GM12878 (cell line): Measurements from ENCODE around the gene GMPPA. TPM values are rescaled to one million over a fixed set of nuclear protein-coding genes. Genes with fewer than 3 reads are reported as not detected.

Experiments used
- ATAC-seq: fragments of 200-7000 bp; cut with Tn5 transposase; 3 replicates; pipeline ENCODE4 v1.9.1; 2020; ENCODE audit warnings: mild to moderate bottlenecking, moderate library complexity
- BruUV-seq: library from RNA; stranded (reverse); fragments of 400-500 nt; replicated peaks from 2 replicates; lab custom pipeline; 2021; lab: Mats Ljungman, UMichigan
- CTCF ChIA-PET: fragments of 300-600 bp; sonication (Branson Sonifier 250); formaldehyde crosslinking; extraction: SDS; loops from one replicate; lab custom pipeline; 2021; ENCODE audit warnings: inconsistent platforms; lab: Yijun Ruan, JAX
- POLR2A ChIA-PET: fragments of 350-600 bp; formaldehyde crosslinking; extraction: SDS; loops from one replicate; lab custom pipeline; 2021; ENCODE audit warnings: inconsistent platforms; lab: Charles Lee
- RAD21 ChIA-PET: fragments of 300-600 bp; sonication (Branson Sonifier 250); formaldehyde crosslinking; loops from one replicate; lab custom pipeline; 2023; ENCODE audit warnings: antibody characterized with exemption; ENCODE audit not compliant: unreplicated experiment; lab: Charles Lee
- SMC1A ChIA-PET: fragments of 300-600 bp; sonication (Branson Sonifier 250); formaldehyde crosslinking; loops from one replicate; lab custom pipeline; 2023; ENCODE audit not compliant: unreplicated experiment, uncharacterized antibody; lab: Charles Lee
- DNase-seq: peaks from one replicate; pipeline ENCODE4 v3.0.0-alpha.2; 2011; ENCODE audit warnings: low read depth, low spot score
- FAIRE-seq: peaks from 3 replicates; lab custom pipeline; 2011; peaks lifted over from hg19 to GRCh38; lab: Jason Lieb, UNC
- H2AFZ ChIP-seq: 2 replicates; pipeline ENCODE4 v1.6.0; 2011; ENCODE audit warnings: low read depth, low read length, control low read depth; ENCODE audit not compliant: control insufficient read depth
- H3K27ac ChIP-seq: 2 replicates; pipeline ENCODE4 v1.5.1; 2011; ENCODE audit warnings: control low read depth; ENCODE audit not compliant: control insufficient read depth, insufficient read depth
- H3K27me3 ChIP-seq, 2 experiments: replicated peaks in 1 of 2; 2 replicates each; pipeline versions ENCODE4 v1.6.0 to v1.6.1; 2011; ENCODE audit warnings: low read length in 1 of 2; ENCODE audit not compliant: control insufficient read depth in 2 of 2, insufficient read depth in 2 of 2
- H3K36me3 ChIP-seq, 2 experiments: 2 replicates each; pipeline ENCODE4 v1.5.1; 2011; ENCODE audit warnings: low read length in 1 of 2; ENCODE audit not compliant: control insufficient read depth in 2 of 2, insufficient read depth in 2 of 2
- H3K4me1 ChIP-seq: 2 replicates; pipeline ENCODE4 v1.6.1; 2011; ENCODE audit warnings: mild to moderate bottlenecking, low read length, moderate library complexity, mixed read lengths; ENCODE audit not compliant: control insufficient read depth, insufficient read depth
- H3K4me2 ChIP-seq: 2 replicates; pipeline ENCODE4 v1.6.0; 2011; ENCODE audit warnings: control low read depth; ENCODE audit not compliant: control insufficient read depth, insufficient read depth
- H3K4me3 ChIP-seq: fragments of 200-600 bp; sonication (generic); 2 replicates; pipeline ENCODE4 v1.5.1; 2016
- H3K79me2 ChIP-seq: 2 replicates; pipeline ENCODE4 v1.6.0; 2011; ENCODE audit warnings: low read length; ENCODE audit not compliant: control insufficient read depth, insufficient read depth
- H3K9ac ChIP-seq: 2 replicates; pipeline ENCODE4 v1.8.0; 2011; ENCODE audit warnings: low read length, control low read depth, mixed read lengths; ENCODE audit not compliant: control insufficient read depth, insufficient read depth
- H3K9me3 ChIP-seq: replicated peaks from 3 replicates; pipeline ENCODE4 v1.5.1; 2011; ENCODE audit warnings: mild to moderate bottlenecking, low read length; ENCODE audit not compliant: control insufficient read depth, insufficient read depth
- H4K20me1 ChIP-seq: 2 replicates; pipeline ENCODE4 v1.6.0; 2011; ENCODE audit not compliant: control insufficient read depth, insufficient read depth
- CEBPZ ChIP-seq: fragments of 150-350 bp; IDR thresholded peaks from 2 replicates; pipeline ENCODE4 v1.6.1; 2016; ENCODE audit warnings: low read depth, low read length
- FOXK2 ChIP-seq: fragments of 450-650 bp; IDR thresholded peaks from 2 replicates; pipeline ENCODE4 v1.6.1; 2017; ENCODE audit warnings: mild to moderate bottlenecking, moderate library complexity
- GATAD2B ChIP-seq: fragments of 450-650 bp; conservative IDR thresholded peaks from 2 replicates; pipeline ENCODE4 v1.6.1; 2017; ENCODE audit warnings: low read depth, mild to moderate bottlenecking, moderate library complexity
- IKZF1 ChIP-seq: fragments of 450-650 bp; conservative IDR thresholded peaks from 2 replicates; pipeline ENCODE4 v1.6.1; 2017; ENCODE audit warnings: antibody characterized with exemption, mild to moderate bottlenecking
- MEF2A ChIP-seq: IDR thresholded peaks from 2 replicates; pipeline ENCODE4 v1.6.1; 2011; ENCODE audit warnings: low read depth, mild to moderate bottlenecking, low read length, moderate library complexity; ENCODE audit not compliant: insufficient read depth
- SUZ12 ChIP-seq: fragments of 200-600 bp; sonication (generic); IDR thresholded peaks from one replicate; pipeline ENCODE4 v1.6.1; 2018; ENCODE audit warnings: antibody characterized with exemption, mild to moderate bottlenecking; ENCODE audit not compliant: unreplicated experiment
- WGBS: methylation state at CpG from one replicate; pipeline ENCODE4 v1.1.6; 2016; ENCODE audit warnings: low lambda C conversion rate; ENCODE audit not compliant: insufficient replicate concordance, insufficient coverage; ENCODE audit errors: missing lambda C conversion rate; 5-methylcytosine and 5-hydroxymethylcytosine counted together
- in situ Hi-C: fragments of 300-500 bp; cut with MboI; formaldehyde crosslinking; loops from 9 replicates; pipeline ENCODE4 v1.14.3; 2018; ENCODE audit warnings: mixed read lengths
- intact Hi-C: fragments of 100-400 bp; cut with micrococcal nuclease; formaldehyde crosslinking; loops from one replicate; pipeline ENCODE4 v1.14.2; 2022; ENCODE audit not compliant: unreplicated experiment
- polyA plus RNA-seq, 11 experiments: library from polyadenylated mRNA; depleted of rRNA in 4 of 11; unstranded in 6 of 11; stranded (reverse) in 5 of 11; fragments of >200 nt; fragmentation: Nextera tagmentation in 4 of 11; fragmentation: Illumina TruSeq in 1 of 11; extraction: Ambion mirVana in 4 of 11; extraction: Trizol in 1 of 11; gene quantifications; 1 replicate in 1 of 11; 2 replicates in 10 of 11; pipeline versions ENCODE4 v1.2.1 to v1.2.3, GENCODE V29; 2011 to 2016; ENCODE audit warnings: inconsistent platforms in 2 of 11, missing spikeins in 2 of 11, low read depth in 1 of 11
- total RNA-seq, 4 experiments: library from RNA; depleted of rRNA in 3 of 4; stranded (reverse); fragments of >200 nt in 3 of 4; fragmentation: Illumina TruSeq in 1 of 4; extraction: Trizol in 1 of 4; gene quantifications; 2 replicates each; pipeline versions ENCODE4 v1.2.1 to v1.2.3, GENCODE V29; 2013 to 2021

The GMPPA gene
- total and polyA plus RNA-seq, 10 of the 15 experiments (the other 5 are each of a cell fraction or from before 2014, with no cell fraction given), result 1.9 to 83.2 (median 45.0) TPM

GRCh38 chr2:219496247-219496824 is 2.4 kb upstream of the GMPPA start:
- RAD21 ChIA-PET, result interaction anchor here (0.6 to 3.6 kb wide), 8 partner anchors 22 to 189 kb away, joined by 3 to 42 read pairs (median 6); no protein-coding TSS in a partner anchor
- intact Hi-C loops, result no loop called here
- DNase-seq, result no peak
- WGBS, result 36% methylated on average over 20 of the region's 20 CpGs
- SMC1A ChIA-PET, result interaction anchor here (0.8 to 3.0 kb wide), 4 partner anchors 12 to 146 kb away, joined by 3 to 41 read pairs (median 4); no protein-coding TSS in a partner anchor
- TF ChIP-seq MEF2A (no peak), IKZF1 (no peak), GATAD2B (no peak), CEBPZ (no peak), SUZ12 (peak; percentile 33), FOXK2 (no peak)
- no TSS peak for BruUV-seq
- Histone ChIP-seq H3K36me3 (no peaks in the 10 kb centered on the region), H3K79me2 (peaks cover 11% of the 10 kb centered on the region), H3K27me3 (peaks cover 11 to 15% of the 10 kb centered on the region in 2 experiments), H3K4me2 (no peak overlapping the region), H3K27ac (no peak overlapping the region), H3K9ac (no peak overlapping the region), H4K20me1 (no peaks in the 10 kb centered on the region), H3K4me1 (peaks cover 15% of the 10 kb centered on the region), H3K4me3 (no peak overlapping the region), H3K9me3 (no peaks in the 10 kb centered on the region; the same call in 2 of the 3 replicates), H2AFZ (no peak overlapping the region)
- CTCF ChIA-PET, result interaction anchor here (0.7 to 11.4 kb wide), 14 partner anchors 10 to 193 kb away, joined by 3 to 224 read pairs (median 6); partner anchors contain the start of genes DNPEP and STK11IP
- POLR2A ChIA-PET, result interaction anchor here (1.0 kb wide), 1 partner anchor 10 kb away, joined by 3 read pairs; no protein-coding TSS in a partner anchor
- no peak for FAIRE-seq
- no peak for ATAC-seq
- in situ Hi-C loops, result no loop called here
